KMS-11 (cell line): ENCODE measurements around the gene LRRC45.
"Not testable (repeated sequence)": the region's sequence is repeated elsewhere in the genome, so short reads cannot be mapped to it uniquely, and the experiment has no call there.

Experiments used
- H2AFZ ChIP-seq: fragments of 200-600 bp; sonication (generic); 2 replicates; pipeline ENCODE4 v1.6.1; 2016; ENCODE audit warnings: antibody characterized with exemption, mixed run types, low read depth
- H3K27ac ChIP-seq: fragments of 200-600 bp; sonication (generic); 2 replicates; pipeline ENCODE4 v1.6.1; 2016; ENCODE audit warnings: mild to moderate bottlenecking, mixed run types
- H3K27me3 ChIP-seq: fragments of 200-600 bp; sonication (generic); 2 replicates; pipeline ENCODE4 v1.6.1; 2017; ENCODE audit warnings: mild to moderate bottlenecking, low read depth, mixed run types, moderate library complexity; ENCODE audit not compliant: insufficient read depth
- H3K36me3 ChIP-seq: fragments of 200-600 bp; sonication (generic); 2 replicates; pipeline ENCODE4 v1.6.1; 2017; ENCODE audit warnings: mild to moderate bottlenecking, mixed run types; ENCODE audit not compliant: insufficient read depth
- H3K4me1 ChIP-seq: fragments of 200-600 bp; sonication (generic); 2 replicates; pipeline ENCODE4 v1.6.1; 2016; ENCODE audit warnings: mild to moderate bottlenecking, low read depth, mixed run types; ENCODE audit not compliant: poor library complexity, severe bottlenecking
- H3K4me2 ChIP-seq: fragments of 200-600 bp; sonication (generic); 2 replicates; pipeline ENCODE4 v1.7.0; 2016; ENCODE audit warnings: mild to moderate bottlenecking, mixed run types
- H3K4me3 ChIP-seq: fragments of 200-600 bp; sonication (generic); IDR thresholded peaks from 2 replicates; pipeline ENCODE4 v1.6.1; 2017; ENCODE audit warnings: low read depth, low read length, mixed read lengths; ENCODE audit not compliant: insufficient read depth
- H3K79me2 ChIP-seq: fragments of 200-600 bp; sonication (generic); 2 replicates; pipeline ENCODE4 v1.6.1; 2016; ENCODE audit warnings: low read depth, mixed run types; ENCODE audit not compliant: insufficient read depth
- H3K9ac ChIP-seq: fragments of 200-600 bp; sonication (generic); 2 replicates; pipeline ENCODE4 v1.6.1; 2016; ENCODE audit warnings: mild to moderate bottlenecking, mixed run types
- H4K20me1 ChIP-seq: fragments of 200-600 bp; sonication (generic); 2 replicates; pipeline ENCODE4 v1.6.1; 2016; ENCODE audit warnings: mild to moderate bottlenecking, mixed run types; ENCODE audit not compliant: insufficient read depth
- CTCF ChIP-seq: fragments of 200-600 bp; sonication (generic); conservative IDR thresholded peaks from 2 replicates; pipeline ENCODE4 v1.6.1; 2017; ENCODE audit warnings: low read depth, mild to moderate bottlenecking, antibody characterized with exemption, low read length, moderate library complexity, mixed read lengths

Gene LRRC45

GRCh38 chr17:81978524-81979298 lies 44.4 kb upstream of the LRRC45 start:
- Histone ChIP-seq H3K4me2 (peak overlapping the region; percentile 99), H2AFZ (no peak overlapping the region; the same call in 1 of the 2 replicates), H3K36me3 (no peaks in the 10 kb centered on the region), H3K79me2 (no peaks in the 10 kb centered on the region), H3K27me3 (peaks cover 13% of the 10 kb centered on the region; the same call in 1 of the 2 replicates), H3K4me3 (no peak overlapping the region), H3K9ac (peak overlapping the region; percentile 95; the same call in 1 of the 2 replicates), H3K4me1 (peaks cover 47% of the 10 kb centered on the region), H4K20me1 (no peaks in the 10 kb centered on the region), H3K27ac (no peak overlapping the region; the same call in 1 of the 2 replicates)
- no peak for TF ChIP-seq CTCF

DNA sequence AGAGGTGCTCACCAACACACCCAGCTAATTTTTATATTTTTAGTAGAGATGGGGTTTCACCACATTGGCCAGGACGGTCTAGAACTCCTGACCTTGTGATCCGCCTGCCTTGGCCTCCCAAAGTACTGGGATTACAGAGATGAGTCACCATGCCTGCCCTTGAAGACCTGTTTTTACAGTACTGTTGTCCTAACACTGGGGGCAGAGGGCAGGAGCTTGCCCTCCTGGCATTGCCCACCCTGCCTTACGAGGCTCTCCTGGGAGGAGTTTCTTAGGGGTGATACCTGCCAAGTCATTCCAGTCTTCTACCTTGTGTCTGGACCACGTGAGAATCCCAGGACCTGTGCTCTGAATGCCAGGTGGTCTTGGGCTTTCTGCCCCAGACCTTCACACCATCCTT lies 43.0 kb upstream of the LRRC45 start:
- Histone ChIP-seq H3K9ac (no peak overlapping the region), H3K36me3 (no peaks in the 10 kb centered on the region), H3K27me3 (peaks cover 7% of the 10 kb centered on the region; the same call in 1 of the 2 replicates), H3K27ac (no peak overlapping the region), H3K4me2 (peak overlapping the region; percentile 54), H3K4me1 (peaks cover 47% of the 10 kb centered on the region), H3K4me3 (no peak overlapping the region), H3K79me2 (no peaks in the 10 kb centered on the region), H4K20me1 (no peaks in the 10 kb centered on the region), H2AFZ (no peak overlapping the region)
- no peak for TF ChIP-seq CTCF

GRCh38 chr17:81980707-81981343 lies 42.3 kb upstream of the LRRC45 start:
- no peaks in the 10 kb centered on the region for H4K20me1 ChIP-seq
- H3K9ac ChIP-seq, result no peak overlapping the region
- H3K4me3 ChIP-seq, result no peak overlapping the region
- H3K79me2 ChIP-seq, result no peaks in the 10 kb centered on the region
- peaks cover 4% of the 10 kb centered on the region; the same call in 1 of the 2 replicates for H3K27me3 ChIP-seq
- no peak overlapping the region for H3K27ac ChIP-seq
- H3K4me1 ChIP-seq, result peaks cover 47% of the 10 kb centered on the region
- TF ChIP-seq CTCF, result no peak
- H3K4me2 ChIP-seq, result peak overlapping the region; percentile 54
- H2AFZ ChIP-seq, result no peak overlapping the region
- no peaks in the 10 kb centered on the region for H3K36me3 ChIP-seq

GRCh38 chr17:81981511-81981910 lies 41.6 kb upstream of the LRRC45 start:
- H3K4me1 ChIP-seq, result peaks cover 42% of the 10 kb centered on the region
- H3K4me3 ChIP-seq, H3K27ac ChIP-seq, H3K79me2 ChIP-seq, H3K4me2 ChIP-seq, H4K20me1 ChIP-seq, H2AFZ ChIP-seq, H3K9ac ChIP-seq, H3K36me3 ChIP-seq, H3K27me3 ChIP-seq: not testable (repeated sequence)
